Measurements from ENCODE around the gene LCLAT1. TPM values are rescaled to one million over a fixed set of nuclear protein-coding genes. Genes with fewer than 3 reads are reported as not detected.

Gene LCLAT1
- total and polyA plus RNA-seq, 2 of the 4 experiments (the other 2 are of a cell fraction), result 7.5 to 11.5 TPM

GRCh38 chr2:30456579-30456978 is 9.5 kb downstream of the LCLAT1 start:
- no peak overlapping the region for H4K8ac ChIP-seq (ENCODE audit: low read depth in 2 of 2, low read length in 2 of 2)
- no peak overlapping the region for H2AK9ac ChIP-seq (replicated peaks; ENCODE audit: low read depth, low read length, poor library complexity)
- 0 out of 2 replicates have a peak overlapping the region, but pooled peaks have one; percentile 9 for H2BK120ac ChIP-seq (ENCODE audit: low read depth, low read length)
- H3K14ac ChIP-seq (replicated peaks; ENCODE audit: low read depth, low read length), result 0 out of 2 replicates have a peak overlapping the region, but pooled peaks have one; percentile 30
- peak overlapping the region; percentile 50; the same call in 1 of the 2 replicates for H4K5ac ChIP-seq (ENCODE audit: low read depth, low read length)
- ATAC-seq (ENCODE audit: low read depth) (no peak), DNase-seq (no peak)
- H2BK20ac ChIP-seq (ENCODE audit: low read depth, low read length), result peak overlapping the region; percentile 21
- no peak overlapping the region for H3K4me3 ChIP-seq (ENCODE audit: insufficient read depth, low read depth, low read length)
- H3K23ac ChIP-seq (ENCODE audit: low read depth, low read length), result no peak overlapping the region
- H4K20me1 ChIP-seq (ENCODE audit: insufficient read depth, low read length), result no peaks in the 10 kb centered on the region
- no peak overlapping the region for H3K9ac ChIP-seq (ENCODE audit: low read depth, low read length)
- WGBS, 2 experiments (ENCODE audit: extremely low coverage in 2 of 2, insufficient read length in 1 of 2), result no CpG with 5 or more reads among the region's 2 CpGs
- intact Hi-C loops (cut with micrococcal nuclease) (no loop called here), in situ Hi-C loops (cut with MboI; ENCODE audit: low sequenced_read_pairs) (no loop called here), dilution Hi-C loops (cut with HindIII; ENCODE audit: low sequenced_read_pairs, unreplicated experiment) (no loop called here)
- H3K4me2 ChIP-seq (ENCODE audit: low read depth, low read length), result no peak overlapping the region
- no peak overlapping the region; the same call in 1 of the 2 replicates for H3K18ac ChIP-seq (ENCODE audit: low read depth, low read length)
- no peak overlapping the region for H2AK5ac ChIP-seq (ENCODE audit: low read depth, low read length)
- no peak overlapping the region for H2BK5ac ChIP-seq (ENCODE audit: low read depth, low read length, poor library complexity, severe bottlenecking)
- H3K9me3 ChIP-seq (ENCODE audit: control insufficient read depth, insufficient read depth, low read length), result no peaks in the 10 kb centered on the region
- no peaks in the 10 kb centered on the region; the same call in 1 of the 2 replicates for H3K36me3 ChIP-seq (ENCODE audit: control insufficient read depth, insufficient read depth, low read length)
- TF ChIP-seq CHD1 (IDR thresholded peaks at IDR 0.05; ENCODE audit: low read depth, low read length) (no peak), FOS (IDR thresholded peaks at IDR 0.05; ENCODE audit: low read depth, low read length) (no peak)
- ChIA-PET POLR2A (ENCODE audit: unreplicated experiment) (no interaction called here), CTCF (no interaction called here)
- peaks cover 52 to 76% of the 10 kb centered on the region in 2 experiments for H3K79me1 ChIP-seq (ENCODE audit: low read depth in 1 of 2, low read length in 2 of 2)
- H2AFZ ChIP-seq (replicated peaks; ENCODE audit: low read length, poor library complexity), result no peak overlapping the region
- peaks cover 14% of the 10 kb centered on the region for H3K4me1 ChIP-seq (ENCODE audit: control insufficient read depth, insufficient read depth, low read length)
- no peak overlapping the region for H4K91ac ChIP-seq (ENCODE audit: insufficient read depth, low read depth, low read length)
- no TSS peak for BruUV-seq (replicated peaks)
- peaks cover 3% of the 10 kb centered on the region for H3K9me1 ChIP-seq (ENCODE audit: insufficient read depth, low read length)
- no peaks in the 10 kb centered on the region for H3K27me3 ChIP-seq (ENCODE audit: control insufficient read depth, insufficient read depth, low read length)
- no peak overlapping the region for H2BK15ac ChIP-seq (ENCODE audit: low read depth, low read length)
- peak overlapping the region; percentile 27; the same call in 1 of the 2 replicates for H3K4ac ChIP-seq (ENCODE audit: low read depth, low read length)
- H3K27ac ChIP-seq (ENCODE audit: insufficient read depth, low read length), result no peak overlapping the region
- no peak overlapping the region for H3K56ac ChIP-seq (ENCODE audit: extremely low read depth, insufficient read depth, low read length)
